ENCODE measurements around the gene MTFR1L.

Gene MTFR1L

DNA sequence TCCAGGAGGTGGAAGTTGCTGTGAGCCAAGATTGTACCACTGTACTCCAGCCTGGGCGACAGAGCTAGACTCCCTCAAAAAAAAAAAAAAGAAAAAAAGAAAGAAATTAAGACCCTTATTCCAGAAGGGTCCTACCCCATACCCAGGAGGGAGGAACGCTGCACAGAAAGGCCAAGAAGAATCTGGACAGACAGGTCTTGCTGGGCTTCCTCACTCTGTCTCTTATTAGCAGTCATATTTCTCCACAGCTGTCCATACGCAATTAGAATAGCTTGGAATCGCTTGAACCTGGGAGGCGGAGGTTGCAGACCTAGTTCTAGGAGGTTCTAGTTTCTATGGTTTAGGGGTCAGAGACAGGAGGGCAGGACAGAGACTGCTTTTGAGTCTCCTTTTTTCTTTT, 58.9 kb downstream of the MTFR1L start:
- no peak for DNase-seq (ENCODE audit: low read depth)

DNA sequence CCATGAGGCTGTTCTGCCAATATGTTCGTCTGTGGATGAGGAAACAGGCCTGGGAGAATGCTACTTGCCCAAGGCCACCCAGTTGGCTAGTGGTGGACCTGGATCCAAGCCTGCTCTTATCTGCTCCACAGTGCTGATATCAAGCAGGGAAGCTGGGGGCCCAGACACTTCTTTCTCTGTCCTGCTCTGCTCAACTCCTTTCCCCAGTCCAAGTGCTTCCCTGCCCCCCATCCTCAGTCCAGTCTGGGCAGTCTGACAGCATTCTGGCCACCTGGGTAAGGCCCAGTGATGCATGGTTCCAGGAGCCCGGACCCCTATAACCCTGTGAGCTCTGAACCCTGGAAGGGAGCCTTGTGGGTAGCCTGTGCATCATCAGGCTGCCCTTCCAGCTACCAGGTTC, 59.9 kb downstream of the MTFR1L start:
- no peak for DNase-seq (ENCODE audit: low read depth)

DNA sequence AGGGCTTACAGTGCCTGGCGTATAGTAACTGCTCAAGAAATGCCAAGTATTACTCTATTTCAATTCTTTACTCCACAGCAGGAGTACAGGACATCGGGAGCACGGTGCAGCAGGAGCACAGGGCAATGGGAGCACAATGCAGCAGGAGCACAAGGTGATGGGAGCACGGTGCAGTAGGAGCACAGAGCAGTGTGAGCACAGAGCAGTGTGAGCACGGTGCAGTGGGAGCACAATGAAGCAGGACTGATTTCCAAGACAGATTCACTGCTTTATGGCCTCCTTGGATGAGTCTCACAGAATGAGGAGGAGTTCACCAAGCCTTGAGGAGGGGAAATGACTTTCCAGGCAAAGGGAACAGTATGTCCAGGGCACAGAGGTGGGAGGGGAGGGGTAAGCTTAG, 60.8 kb downstream of the MTFR1L start:
- DNase-seq (ENCODE audit: low read depth): no peak

GRCh38 chr1:25881266-25881665, 61.5 kb downstream of the MTFR1L start:
- no peak for DNase-seq (ENCODE audit: low read depth)
